Stimulated activated CD4-positive, alpha-beta T cell treated with anti-CD3 and anti-CD28 coated beads, Interleukin-4, amount 100 ng/mL, for 24 hours (primary cell): ENCODE measurements around the gene FGR.
"Not testable (repeated sequence)": the region's sequence is repeated elsewhere in the genome, so short reads cannot be mapped to it uniquely, and the experiment has no call there.

Source experiments
- DNase-seq: peaks from one replicate; pipeline ENCODE4 v3.0.0-alpha.2; 2020

FGR gene

GRCh38 chr1:27634985-27635367 is at the start of gene FGR:
Gene FGR (minus strand): TSS chr1:27635185. CDS start chr1:27623916, 11,269 bp downstream.
- DNase-seq = no peak

- no peak for DNase-seq
Measured at GRCh38 chr1:27684176-27684575, 49.2 kb upstream of the FGR start.

- no peak for DNase-seq
Measured at GRCh38 chr1:27682351-27682944, 47.5 kb upstream of the FGR start.

GRCh38 chr1:27681580-27681979 is 46.6 kb upstream of the FGR start:
- not testable (repeated sequence) for DNase-seq

GRCh38 chr1:27680225-27680791 is 45.3 kb upstream of the FGR start:
- DNase-seq = not testable (repeated sequence)

GRCh38 chr1:27678747-27679146 is 43.8 kb upstream of the FGR start:
- no peak for DNase-seq

GRCh38 chr1:27676410-27676809 is 41.4 kb upstream of the FGR start:
- DNase-seq = no peak

GRCh38 chr1:27672750-27673112 is 37.7 kb upstream of the FGR start:
- no peak for DNase-seq

GRCh38 chr1:27671964-27672749 is 37.2 kb upstream of the FGR start, which contains the start of gene IFI6:
Gene IFI6 (minus strand): TSS chr1:27672192. CDS start chr1:27669314, 2,878 bp downstream.
- peak; percentile 80 for DNase-seq

GRCh38 chr1:27669876-27670275 is 34.9 kb upstream of the FGR start:
- DNase-seq = no peak

- DNase-seq = peak; percentile 91
Measured at GRCh38 chr1:27668808-27669723, 34.1 kb upstream of the FGR start.

GRCh38 chr1:27668121-27668807 is 33.3 kb upstream of the FGR start:
- no peak for DNase-seq

GRCh38 chr1:27666791-27667254 is 31.8 kb upstream of the FGR start:
- no peak for DNase-seq

GRCh38 chr1:27666294-27666693 is 31.3 kb upstream of the FGR start:
- DNase-seq = no peak

- DNase-seq = no peak
Measured at GRCh38 chr1:27665016-27665651, 30.1 kb upstream of the FGR start.

GRCh38 chr1:27664291-27664690 is 29.3 kb upstream of the FGR start:
- DNase-seq = no peak

GRCh38 chr1:27662707-27663393 is 27.9 kb upstream of the FGR start:
- DNase-seq = peak; percentile 93

GRCh38 chr1:27662261-27662660 is 27.3 kb upstream of the FGR start:
- no peak for DNase-seq

- DNase-seq = no peak
Measured at GRCh38 chr1:27661412-27662075, 26.6 kb upstream of the FGR start.

GRCh38 chr1:27660300-27660835 is 25.4 kb upstream of the FGR start:
- no peak for DNase-seq
